ENCODE data around the gene FBXL14.

FBXL14 gene

DNA sequence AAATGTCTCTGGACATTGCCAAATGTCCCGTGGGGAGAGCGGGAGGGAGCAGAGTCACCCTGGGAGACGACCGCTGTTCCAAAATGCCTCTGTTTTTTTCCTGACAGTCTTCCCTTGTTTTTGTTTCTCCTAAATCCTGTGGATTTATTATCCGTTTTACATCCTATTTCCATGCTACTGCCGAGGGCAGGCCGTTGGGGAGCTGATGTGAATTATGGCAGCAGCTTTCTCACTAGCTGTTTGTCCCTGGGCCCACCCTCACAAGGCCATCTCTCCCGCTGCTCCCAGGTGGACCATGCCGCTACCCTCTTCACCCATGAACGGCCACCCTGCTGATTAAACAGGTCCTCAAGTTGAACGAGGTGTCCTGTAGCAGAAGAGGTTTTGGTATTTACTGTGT lies 55.2 kb downstream of the FBXL14 start:
- no peak overlapping the region for H3K4me3 ChIP-seq (replicated peaks; ENCODE audit: low read depth, low read length)
- TF ChIP-seq, protein P1, sequence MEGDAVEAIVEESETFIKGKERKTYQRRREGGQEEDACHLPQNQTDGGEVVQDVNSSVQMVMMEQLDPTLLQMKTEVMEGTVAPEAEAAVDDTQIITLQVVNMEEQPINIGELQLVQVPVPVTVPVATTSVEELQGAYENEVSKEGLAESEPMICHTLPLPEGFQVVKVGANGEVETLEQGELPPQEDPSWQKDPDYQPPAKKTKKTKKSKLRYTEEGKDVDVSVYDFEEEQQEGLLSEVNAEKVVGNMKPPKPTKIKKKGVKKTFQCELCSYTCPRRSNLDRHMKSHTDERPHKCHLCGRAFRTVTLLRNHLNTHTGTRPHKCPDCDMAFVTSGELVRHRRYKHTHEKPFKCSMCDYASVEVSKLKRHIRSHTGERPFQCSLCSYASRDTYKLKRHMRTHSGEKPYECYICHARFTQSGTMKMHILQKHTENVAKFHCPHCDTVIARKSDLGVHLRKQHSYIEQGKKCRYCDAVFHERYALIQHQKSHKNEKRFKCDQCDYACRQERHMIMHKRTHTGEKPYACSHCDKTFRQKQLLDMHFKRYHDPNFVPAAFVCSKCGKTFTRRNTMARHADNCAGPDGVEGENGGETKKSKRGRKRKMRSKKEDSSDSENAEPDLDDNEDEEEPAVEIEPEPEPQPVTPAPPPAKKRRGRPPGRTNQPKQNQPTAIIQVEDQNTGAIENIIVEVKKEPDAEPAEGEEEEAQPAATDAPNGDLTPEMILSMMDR (IDR thresholded peaks at IDR 0.05; ENCODE audit: low read depth, low read length, missing control alignments) = no peak
- DNase-seq (ENCODE audit: extremely low read depth, low read depth) = no peak

DNA sequence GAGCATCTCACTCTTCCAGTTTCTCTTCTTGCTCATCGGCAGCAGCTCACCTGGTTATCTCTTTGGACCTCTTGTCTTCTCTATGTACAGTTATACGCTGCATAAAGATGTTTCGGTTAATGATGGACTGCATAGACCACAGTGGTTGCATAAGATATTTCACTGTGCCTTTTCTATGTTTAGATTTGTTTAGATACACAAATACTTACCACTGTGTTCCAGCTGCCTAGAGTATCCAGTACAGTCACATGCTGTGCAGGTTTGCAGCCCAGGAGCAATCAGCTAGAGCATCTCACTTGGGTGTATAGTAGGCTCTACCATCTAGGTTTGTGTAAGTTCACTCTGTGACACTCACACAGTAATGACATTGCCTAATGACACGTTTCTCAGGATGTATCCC lies 57.6 kb downstream of the FBXL14 start:
- TF ChIP-seq, protein P1 (IDR thresholded peaks at IDR 0.05; ENCODE audit: low read depth, low read length, missing control alignments) = no peak
- H3K4me3 ChIP-seq (replicated peaks; ENCODE audit: low read depth, low read length) = no peak overlapping the region
- no peak for DNase-seq (ENCODE audit: extremely low read depth, low read depth)

DNA sequence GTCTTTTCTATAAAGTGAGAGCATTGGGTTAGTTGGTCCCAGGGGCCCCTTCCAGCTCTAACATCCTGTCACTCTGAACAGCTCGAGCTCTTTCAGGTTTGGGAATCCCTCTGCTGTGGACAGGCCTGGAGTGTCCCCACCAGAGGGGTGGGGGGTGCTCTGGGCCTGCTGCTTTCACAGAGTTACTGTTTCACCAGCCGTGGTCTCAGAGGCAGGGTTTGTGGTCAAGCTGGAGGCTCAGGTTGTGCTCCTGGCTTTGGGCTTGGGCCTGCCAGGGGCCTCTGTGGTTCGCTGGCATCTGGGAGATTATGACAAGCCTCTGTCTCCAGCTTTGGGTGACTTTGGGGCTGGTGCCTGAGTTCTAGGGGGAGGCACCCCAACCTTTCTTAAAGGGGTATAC lies 59.6 kb downstream of the FBXL14 start:
- DNase-seq (ENCODE audit: extremely low read depth, low read depth) = no peak
- TF ChIP-seq, protein P1 (IDR thresholded peaks at IDR 0.05; ENCODE audit: low read depth, low read length, missing control alignments) = no peak
- H3K4me3 ChIP-seq (replicated peaks; ENCODE audit: low read depth, low read length) = no peak overlapping the region

DNA sequence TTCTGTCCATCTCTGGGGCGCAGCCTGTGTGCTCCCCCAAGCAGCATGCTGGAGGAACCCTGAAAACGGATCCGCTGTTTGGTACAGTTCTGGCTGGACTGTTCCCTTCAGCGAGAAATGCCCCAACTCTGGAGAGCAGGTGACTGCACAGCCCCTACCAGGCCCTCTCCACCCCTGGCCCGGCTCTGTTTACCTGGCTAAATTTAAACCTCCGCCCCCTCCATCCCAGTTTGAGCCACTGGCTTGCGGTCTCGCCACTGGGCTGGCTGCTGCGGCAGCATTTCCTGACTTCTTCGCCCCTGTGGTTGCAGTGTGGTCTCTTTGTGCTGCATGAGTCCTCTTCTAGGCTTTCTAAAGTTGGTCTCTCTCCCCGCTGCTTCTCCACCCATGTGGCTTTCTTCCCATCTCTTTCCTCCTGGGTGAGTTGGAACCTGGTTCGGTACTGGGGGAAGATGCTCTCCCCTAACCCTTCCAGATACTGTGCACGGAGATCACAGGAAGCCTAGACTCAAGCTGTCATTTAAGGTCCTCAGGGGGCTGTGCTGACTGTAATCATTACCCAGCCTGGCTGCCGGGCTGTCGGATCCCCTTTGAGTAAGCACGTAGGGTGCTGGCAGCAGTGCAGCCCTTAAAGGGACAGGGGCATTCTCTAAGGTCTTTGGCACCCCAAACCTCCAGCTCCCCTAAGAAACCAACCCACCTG lies 60.6 kb downstream of the FBXL14 start:
- no peak overlapping the region for H3K4me3 ChIP-seq (replicated peaks; ENCODE audit: low read depth, low read length)
- TF ChIP-seq, protein P1 (IDR thresholded peaks at IDR 0.05; ENCODE audit: low read depth, low read length, missing control alignments) = no peak
- no peak for DNase-seq (ENCODE audit: extremely low read depth, low read depth)

DNA sequence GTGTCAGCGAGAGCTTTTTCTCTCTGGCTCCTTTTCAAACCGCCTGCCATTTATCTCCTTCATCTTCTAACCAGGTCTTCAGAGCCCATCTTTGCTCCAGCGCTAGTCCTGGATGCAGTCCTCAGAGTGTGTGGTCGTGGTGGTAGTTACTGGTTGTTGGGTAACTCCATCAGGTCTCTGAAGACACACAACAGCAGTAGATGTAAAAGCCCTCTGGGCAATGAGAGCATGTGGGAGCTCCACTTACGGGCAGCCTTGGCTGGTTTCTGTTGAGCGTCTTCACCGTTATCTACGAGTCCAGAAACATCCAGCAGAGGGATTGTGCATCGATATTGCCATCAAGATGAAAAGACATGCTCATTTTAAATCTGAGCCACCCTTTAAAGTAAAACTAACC lies 61.2 kb downstream of the FBXL14 start:
- TF ChIP-seq, protein P1 (IDR thresholded peaks at IDR 0.05; ENCODE audit: low read depth, low read length, missing control alignments) = no peak
- DNase-seq (ENCODE audit: extremely low read depth, low read depth) = no peak
- H3K4me3 ChIP-seq (replicated peaks; ENCODE audit: low read depth, low read length) = no peak overlapping the region

DNA sequence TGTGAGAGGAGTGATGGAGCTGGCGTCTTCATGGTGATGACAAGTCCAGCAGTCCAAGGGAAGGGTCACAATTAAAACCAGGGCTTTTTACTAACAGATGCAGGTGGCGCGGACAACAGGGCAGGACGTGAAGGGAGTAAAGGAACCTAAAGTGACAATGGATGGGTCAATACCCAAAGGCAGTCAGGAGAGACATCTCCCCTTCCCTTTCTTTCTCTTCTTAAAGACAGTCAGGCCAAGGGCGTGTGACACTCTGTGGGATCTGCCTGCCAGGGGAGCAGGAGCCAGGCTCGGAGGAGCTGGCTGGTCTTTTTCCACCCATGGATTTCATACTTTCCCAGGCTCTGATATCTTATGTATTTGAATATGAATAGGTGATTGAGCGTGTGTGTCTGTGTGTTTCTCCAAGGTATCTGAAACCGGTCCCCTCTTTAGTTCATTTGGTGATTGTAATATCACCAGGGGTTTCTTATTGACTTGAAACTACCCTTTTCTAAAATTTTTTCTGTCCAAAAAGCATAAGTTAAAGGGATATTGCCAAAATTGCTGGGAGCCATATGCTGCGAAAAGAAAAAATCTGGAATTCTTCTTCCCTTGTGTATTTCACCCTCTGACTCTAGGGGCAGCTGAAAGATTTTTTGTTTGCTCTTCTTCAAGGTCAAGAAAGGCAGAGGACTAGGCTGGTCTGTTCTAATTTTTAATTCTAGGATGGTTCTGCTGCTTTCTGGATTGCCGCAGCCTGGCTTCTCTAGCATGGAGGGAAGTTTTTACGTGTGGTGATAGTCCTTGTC lies 61.8 kb downstream of the FBXL14 start:
- DNase-seq (ENCODE audit: extremely low read depth, low read depth) = no peak
- TF ChIP-seq, protein P1 (IDR thresholded peaks at IDR 0.05; ENCODE audit: low read depth, low read length, missing control alignments) = no peak
- H3K4me3 ChIP-seq (replicated peaks; ENCODE audit: low read depth, low read length) = no peak overlapping the region

All from HFF-Myc (cell line).